SKM-1 (cell line): ENCODE data around the gene RGS1.

Source experiments
- DNase-seq: peaks from one replicate; lab custom pipeline; 2025; ENCODE audit not compliant: unreplicated experiment; lab: John Stamatoyannopoulos, UW

Gene RGS1

GRCh38 chr1:192580351-192580962, 4.9 kb downstream of the RGS1 start:
- peak; percentile 19 for DNase-seq

- no peak for DNase-seq
Measured at GRCh38 chr1:192581131-192581927, 5.8 kb downstream of the RGS1 start.

- DNase-seq = no peak
Measured at GRCh38 chr1:192584866-192585265, 9.3 kb downstream of the RGS1 start.

- no peak for DNase-seq
Measured at GRCh38 chr1:192587386-192588266, 12.1 kb downstream of the RGS1 start.

DNA sequence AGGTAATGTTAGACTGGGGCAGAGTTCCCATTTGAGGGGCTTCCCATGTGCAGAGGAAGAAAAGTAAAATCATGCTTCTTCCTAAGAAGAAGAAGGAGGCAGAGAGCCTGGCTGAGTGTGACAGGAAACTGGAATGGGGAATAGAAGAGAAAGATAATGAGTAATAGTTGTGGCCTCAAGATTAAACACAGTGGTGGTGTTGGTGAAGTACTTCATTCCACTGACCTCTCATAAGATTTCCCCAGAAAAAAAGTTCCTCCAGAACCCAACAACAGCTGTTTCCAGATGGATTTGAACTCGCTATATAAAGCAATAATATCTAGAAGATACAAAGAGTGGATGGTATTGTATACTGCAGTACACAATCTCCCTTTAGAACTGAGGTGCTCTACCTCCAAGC, 13.0 kb downstream of the RGS1 start:
- DNase-seq = no peak

DNA sequence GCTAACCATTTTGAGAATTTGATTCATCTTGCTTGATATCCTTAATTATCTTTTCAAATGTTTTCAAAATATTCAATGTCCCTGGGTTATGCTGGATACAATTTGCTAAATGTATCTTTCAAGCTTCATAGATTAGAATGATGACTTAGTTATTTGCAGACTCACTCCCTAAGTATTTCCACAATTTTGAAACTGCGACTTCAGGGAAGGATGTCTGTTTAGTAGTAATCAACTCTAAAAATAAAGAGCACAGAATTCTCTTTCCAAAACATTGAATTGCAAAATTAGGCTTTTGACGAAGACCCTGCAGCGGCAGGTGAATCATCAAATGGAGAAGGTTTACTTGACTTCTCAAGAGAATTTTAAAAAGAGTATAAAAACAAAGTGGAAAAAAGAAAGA, 14.2 kb downstream of the RGS1 start:
- DNase-seq = no peak

- no peak for DNase-seq
Measured at GRCh38 chr1:192592517-192592916, 16.9 kb downstream of the RGS1 start.

DNA sequence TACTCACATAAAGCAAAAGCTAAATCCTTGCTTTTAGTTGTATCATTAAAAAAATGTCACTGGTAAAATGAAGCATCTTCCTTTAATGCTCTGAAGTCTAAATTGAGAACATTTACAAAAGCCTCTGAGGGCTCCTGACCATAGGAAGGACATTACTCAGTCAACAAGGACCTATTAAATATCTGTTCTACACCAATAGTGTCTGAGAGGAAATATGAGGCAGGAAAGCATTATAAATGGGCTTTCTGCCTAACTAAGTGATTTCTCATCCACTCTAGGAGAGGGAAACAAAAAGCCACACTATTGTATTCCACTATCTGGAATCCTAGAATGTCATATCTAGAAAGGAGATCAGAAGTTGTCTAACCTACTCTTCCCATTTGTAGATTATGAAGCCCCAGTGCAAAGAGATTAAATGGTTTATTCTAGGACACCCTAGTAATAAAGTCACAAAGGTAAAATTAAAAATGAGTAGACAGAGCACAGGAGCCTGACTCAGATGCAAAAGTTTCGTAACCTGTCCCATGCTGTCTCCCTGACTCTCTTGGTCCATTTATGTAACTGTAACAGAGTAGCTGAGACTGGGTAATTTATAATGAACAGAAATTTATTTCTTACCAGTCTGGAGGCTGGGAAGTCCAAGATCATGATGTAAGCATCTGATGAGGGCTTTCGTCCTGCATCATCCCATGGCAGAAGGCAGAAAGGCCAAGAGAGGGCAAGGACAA, 17.6 kb downstream of the RGS1 start:
- DNase-seq = no peak

DNA sequence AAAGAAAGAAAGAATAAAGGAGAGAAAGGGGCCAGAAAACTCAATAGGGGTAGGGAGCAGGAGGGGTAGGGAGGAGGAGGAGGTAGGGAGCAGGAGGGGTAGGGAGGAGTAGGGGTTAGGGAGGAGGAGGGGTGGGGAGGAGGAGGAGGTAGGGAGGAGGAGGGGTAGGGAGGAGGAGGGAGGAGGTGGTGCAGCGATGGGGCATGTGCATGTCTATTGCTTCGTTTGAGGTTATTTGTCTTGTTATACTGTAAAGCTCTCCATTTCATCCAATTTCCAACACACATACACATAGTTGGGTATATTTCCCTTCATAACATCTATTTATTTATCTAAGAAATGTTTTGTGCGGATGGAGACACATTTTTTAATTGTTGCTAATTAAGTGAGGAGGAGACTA, 19.7 kb downstream of the RGS1 start:
- DNase-seq = no peak

DNA sequence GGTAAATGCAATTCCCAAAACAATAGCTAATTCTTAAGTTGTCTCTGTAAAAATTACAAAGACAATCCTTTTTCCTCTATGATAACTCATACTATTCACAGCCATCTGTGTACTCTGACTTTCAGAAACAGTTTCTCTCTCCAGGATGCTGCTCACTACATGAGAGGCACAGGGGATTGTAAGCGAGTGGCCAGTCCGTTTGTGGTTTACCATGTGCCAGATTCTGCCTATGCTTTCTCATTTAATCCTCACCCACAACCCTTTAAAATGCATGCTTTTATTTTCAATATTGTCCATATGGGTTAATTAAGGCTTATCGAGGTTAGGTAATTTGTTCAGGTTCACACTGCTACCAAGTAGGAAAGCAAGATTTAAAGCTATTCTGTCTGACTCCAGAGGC, 23.0 kb downstream of the RGS1 start:
- no peak for DNase-seq

DNA sequence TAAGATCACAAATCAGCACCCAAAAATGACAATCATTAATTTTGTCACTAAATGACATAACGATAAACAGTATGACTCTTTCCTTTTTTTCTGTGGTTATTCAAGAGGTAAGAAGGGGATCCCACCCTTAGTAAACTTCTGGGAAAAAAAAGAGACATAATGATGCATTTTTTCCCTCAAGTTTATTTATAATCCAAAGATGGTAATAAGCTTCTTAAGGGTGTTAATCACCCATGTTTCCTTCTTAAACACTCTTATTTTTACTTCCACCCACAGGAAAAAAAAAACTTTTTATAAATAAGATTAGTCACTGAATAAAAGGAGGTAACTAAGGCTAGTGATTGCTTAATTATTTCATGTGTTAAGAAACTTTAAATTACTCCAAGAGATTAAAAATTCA, 24.7 kb downstream of the RGS1 start:
- DNase-seq = no peak

DNA sequence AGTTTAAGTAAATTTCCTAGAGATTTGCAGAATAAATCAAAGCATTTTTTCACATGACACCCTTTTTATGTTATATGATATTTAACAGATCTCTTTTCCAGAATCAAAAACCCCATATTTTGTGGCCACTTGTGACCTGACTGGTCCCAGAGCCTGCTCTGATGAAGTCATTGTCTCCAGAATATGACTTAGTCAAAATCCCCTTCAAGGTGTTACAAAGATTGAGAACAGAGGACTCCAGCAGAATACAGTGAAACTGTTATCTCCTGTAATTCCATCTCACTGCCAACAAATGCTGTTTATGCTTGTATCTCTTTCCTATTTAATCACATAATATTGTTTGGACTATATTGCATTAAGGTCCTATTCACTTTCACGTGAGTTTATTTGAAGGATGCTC, 25.6 kb downstream of the RGS1 start:
- no peak for DNase-seq

GRCh38 chr1:192601567-192601966, 26.0 kb downstream of the RGS1 start:
- no peak for DNase-seq

GRCh38 chr1:192602757-192603156, 27.2 kb downstream of the RGS1 start:
- DNase-seq = no peak

- DNase-seq = no peak
Measured at GRCh38 chr1:192603218-192603787, 27.7 kb downstream of the RGS1 start.

DNA sequence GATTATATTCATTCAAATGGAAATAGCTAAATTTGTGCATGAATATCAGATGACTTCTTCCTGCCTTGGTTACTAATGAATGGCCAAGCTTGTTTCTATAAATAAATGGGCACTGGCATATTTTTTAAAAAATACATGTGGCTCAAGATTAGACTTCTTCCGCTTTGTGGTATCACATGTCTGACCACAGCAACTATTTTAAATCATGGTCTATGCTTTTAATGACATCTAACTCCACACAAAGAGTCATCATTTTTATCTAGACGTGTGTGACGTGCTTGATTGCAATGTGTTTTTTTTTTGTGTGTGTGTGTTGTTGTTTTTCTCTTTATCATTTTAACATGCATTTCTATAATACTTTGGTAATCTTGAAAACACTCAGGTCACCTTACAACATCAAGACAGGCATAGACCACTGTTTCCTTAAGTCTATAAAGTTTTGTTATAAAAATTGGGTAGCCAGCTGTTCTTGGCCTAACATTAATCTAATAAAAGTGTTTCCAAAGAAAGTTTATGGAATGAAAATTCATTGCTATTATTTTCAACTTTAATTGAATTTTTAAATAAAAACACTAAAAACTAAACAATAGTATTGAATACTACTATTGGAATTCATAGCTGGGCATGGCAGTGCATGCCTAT, 29.5 kb downstream of the RGS1 start:
- DNase-seq = peak; percentile 42

DNA sequence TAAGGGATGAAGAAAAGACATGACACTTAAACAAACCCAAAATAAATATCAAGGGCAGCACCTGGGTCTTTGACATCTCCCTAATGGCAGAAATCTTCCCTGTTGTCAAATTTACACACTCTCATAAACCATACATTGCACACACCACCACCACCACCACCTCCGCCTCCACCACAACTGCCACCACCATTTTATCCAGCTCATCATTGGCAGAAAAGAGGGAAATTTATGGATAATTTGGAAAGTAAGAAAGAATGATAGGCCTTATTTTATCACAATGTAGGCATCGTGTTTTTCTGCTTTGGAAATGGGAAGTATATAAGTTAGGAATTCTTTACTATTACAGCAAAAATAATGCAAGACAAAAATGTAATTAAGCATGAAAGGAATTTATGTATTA, 33.1 kb downstream of the RGS1 start:
- DNase-seq = no peak

GRCh38 chr1:192609110-192610079, 33.8 kb downstream of the RGS1 start:
- peak; percentile 91 for DNase-seq
